HEK293 (cell line): ENCODE measurements around the gene SERTAD4.

Experiments used
- GLI4 ChIP-seq: fragments of 450-650 bp; formaldehyde crosslinking; IDR thresholded peaks from 2 replicates; pipeline ENCODE4 v1.5.1; 2016; ENCODE audit warnings: missing biosample characterization, missing genetic modification characterization
- GLIS1 ChIP-seq: fragments of 450-650 bp; formaldehyde crosslinking; IDR thresholded peaks from 2 replicates; pipeline ENCODE4 v1.5.1; 2016; ENCODE audit warnings: missing biosample characterization, missing genetic modification characterization
- KLF9 ChIP-seq: fragments of 450-650 bp; formaldehyde crosslinking; IDR thresholded peaks from 2 replicates; pipeline ENCODE4 v1.5.1; 2016; ENCODE audit warnings: missing biosample characterization, missing genetic modification characterization, low read depth
- MEIS1 ChIP-seq: sonication (generic); formaldehyde crosslinking; IDR thresholded peaks from 2 replicates; pipeline ENCODE4 v1.8.1; 2022; ENCODE audit warnings: missing genetic modification reagents, mild to moderate bottlenecking, borderline replicate concordance
- PRDM1 ChIP-seq: fragments of 450-650 bp; formaldehyde crosslinking; IDR thresholded peaks from 2 replicates; pipeline ENCODE4; 2016; ENCODE audit warnings: missing biosample characterization, missing genetic modification characterization
- PRDM6 ChIP-seq: fragments of 450-650 bp; formaldehyde crosslinking; IDR thresholded peaks from 2 replicates; pipeline ENCODE4 v1.5.1; 2017; ENCODE audit warnings: missing biosample characterization, missing genetic modification characterization
- RBAK ChIP-seq: fragments of 450-650 bp; formaldehyde crosslinking; IDR thresholded peaks from 2 replicates; pipeline ENCODE4 v1.5.1; 2016; ENCODE audit warnings: missing biosample characterization, missing genetic modification characterization
- SP2 ChIP-seq: fragments of 450-650 bp; formaldehyde crosslinking; IDR thresholded peaks from 2 replicates; pipeline ENCODE4 v1.5.1; 2016; ENCODE audit warnings: missing biosample characterization, missing genetic modification characterization
- TRIM28 ChIP-seq: IDR thresholded peaks from 2 replicates; pipeline ENCODE4 v1.6.1; 2011; ENCODE audit warnings: low read length, control low read depth, borderline replicate concordance
- YY2 ChIP-seq: fragments of 450-650 bp; formaldehyde crosslinking; IDR thresholded peaks from 2 replicates; pipeline ENCODE4 v1.5.1; 2016; ENCODE audit warnings: missing biosample characterization, missing genetic modification characterization
- ZBTB11 ChIP-seq: fragments of 450-650 bp; formaldehyde crosslinking; conservative IDR thresholded peaks from 2 replicates; pipeline ENCODE4 v1.5.1; 2016; ENCODE audit warnings: low read depth, missing biosample characterization, missing genetic modification characterization
- ZBTB26 ChIP-seq: fragments of 450-650 bp; formaldehyde crosslinking; optimal IDR thresholded peaks from 2 replicates; pipeline ENCODE3; 2016; ENCODE audit warnings: missing biosample characterization, mild to moderate bottlenecking, missing genetic modification characterization
- ZFP3 ChIP-seq: fragments of 450-650 bp; formaldehyde crosslinking; IDR thresholded peaks from 2 replicates; pipeline ENCODE4 v1.5.1; 2016; ENCODE audit warnings: low read depth, missing biosample characterization, missing genetic modification characterization
- ZFP37 ChIP-seq: fragments of 450-650 bp; formaldehyde crosslinking; IDR thresholded peaks from 2 replicates; pipeline ENCODE4 v1.5.1; 2016; ENCODE audit warnings: missing biosample characterization, missing genetic modification characterization
- ZNF140 ChIP-seq: fragments of 450-650 bp; formaldehyde crosslinking; IDR thresholded peaks from 2 replicates; pipeline ENCODE4 v1.5.1; 2016; ENCODE audit warnings: missing biosample characterization, missing genetic modification characterization
- ZNF148 ChIP-seq: fragments of 450-650 bp; formaldehyde crosslinking; IDR thresholded peaks from 2 replicates; pipeline ENCODE4 v1.5.0; 2017; ENCODE audit warnings: missing biosample characterization, missing genetic modification characterization, borderline replicate concordance
- ZNF18 ChIP-seq: fragments of 450-650 bp; formaldehyde crosslinking; IDR thresholded peaks from 2 replicates; pipeline ENCODE4 v1.5.1; 2016; ENCODE audit warnings: missing biosample characterization, missing genetic modification characterization
- ZNF223 ChIP-seq: fragments of 450-650 bp; formaldehyde crosslinking; IDR thresholded peaks from 2 replicates; pipeline ENCODE4 v1.5.1; 2016; ENCODE audit warnings: missing biosample characterization, missing genetic modification characterization
- ZNF37A ChIP-seq: fragments of 450-650 bp; IDR thresholded peaks from 2 replicates; pipeline ENCODE4 v1.5.1; 2018; ENCODE audit warnings: missing biosample characterization, missing genetic modification characterization
- ZNF513 ChIP-seq: fragments of 450-650 bp; IDR thresholded peaks from 2 replicates; pipeline ENCODE4 v1.5.1; 2018; ENCODE audit warnings: missing biosample characterization, missing genetic modification characterization
- ZNF561 ChIP-seq: fragments of 450-650 bp; IDR thresholded peaks from 2 replicates; pipeline ENCODE4 v1.5.1; 2018; ENCODE audit warnings: missing biosample characterization, missing genetic modification characterization, borderline replicate concordance
- ZNF580 ChIP-seq: fragments of 450-650 bp; formaldehyde crosslinking; IDR thresholded peaks from 2 replicates; pipeline ENCODE4 v1.5.1; 2016; ENCODE audit warnings: missing biosample characterization, missing genetic modification characterization
- ZNF610 ChIP-seq: fragments of 450-650 bp; formaldehyde crosslinking; IDR thresholded peaks from 2 replicates; pipeline ENCODE4 v1.5.1; 2016; ENCODE audit warnings: missing biosample characterization, missing genetic modification characterization, borderline replicate concordance
- ZNF629 ChIP-seq: fragments of 450-650 bp; formaldehyde crosslinking; IDR thresholded peaks from 2 replicates; pipeline ENCODE4 v1.5.1; 2017; ENCODE audit warnings: missing biosample characterization, missing genetic modification characterization
- ZNF670 ChIP-seq: fragments of 450-650 bp; formaldehyde crosslinking; IDR thresholded peaks from 2 replicates; pipeline ENCODE4 v1.5.1; 2016; ENCODE audit warnings: missing biosample characterization, missing genetic modification characterization, low read depth
- ZNF747 ChIP-seq: fragments of 450-650 bp; formaldehyde crosslinking; IDR thresholded peaks from 2 replicates; pipeline ENCODE4 v1.5.1; 2016; ENCODE audit warnings: missing biosample characterization, missing genetic modification characterization
- ZNF768 ChIP-seq: fragments of 450-650 bp; formaldehyde crosslinking; IDR thresholded peaks from 2 replicates; pipeline ENCODE4 v1.5.1; 2018; ENCODE audit warnings: missing biosample characterization, mild to moderate bottlenecking, missing genetic modification characterization
- ZSCAN23 ChIP-seq: fragments of 450-650 bp; formaldehyde crosslinking; IDR thresholded peaks from 2 replicates; pipeline ENCODE4 v1.5.1; 2016; ENCODE audit warnings: missing biosample characterization, missing genetic modification characterization

Gene SERTAD4

GRCh38 chr1:210233495-210234328 lies 1.1 kb downstream of the SERTAD4 start (continued):
- peak; percentile 66 for TF ChIP-seq SP2 (tag by site-specific recombination)
- TF ChIP-seq ZNF18 (tag by site-specific recombination) = no peak
- no peak for TF ChIP-seq ZNF37A (tag by site-specific recombination)
- no peak for TF ChIP-seq TRIM28
- no peak for TF ChIP-seq ZFP3 (tag by site-specific recombination)
- peak; percentile 72 for TF ChIP-seq ZFP37 (tag by site-specific recombination)
- TF ChIP-seq RBAK (tag by site-specific recombination) = no peak
- no peak for TF ChIP-seq ZNF223
- TF ChIP-seq ZNF629 (tag by site-specific recombination) = peak; percentile 55; the same call in 1 of the 2 replicates
- TF ChIP-seq ZNF747 (tag by site-specific recombination) = no peak
- TF ChIP-seq ZNF561 (tag by site-specific recombination) = 0 out of 2 replicates have a peak, but pooled peaks have one; percentile 19
- TF ChIP-seq PRDM6 (tag by site-specific recombination) = peak; percentile 28; the same call in 1 of the 2 replicates
- TF ChIP-seq KLF9 (tag by site-specific recombination) = peak; percentile 66; the same call in 1 of the 2 replicates
- no peak for TF ChIP-seq MEIS1 (CRISPR knock-in tag)
- TF ChIP-seq ZNF670 (tag by site-specific recombination) = no peak
- TF ChIP-seq ZNF610 (tag by site-specific recombination) = no peak
- TF ChIP-seq ZNF140 = no peak
- no peak for TF ChIP-seq ZNF768 (tag by site-specific recombination)
- peak; percentile 89 for TF ChIP-seq ZBTB26 (tag by site-specific recombination)
- TF ChIP-seq GLI4 (tag by site-specific recombination) = no peak
- no peak; the same call in 1 of the 2 replicates for TF ChIP-seq ZSCAN23
- TF ChIP-seq YY2 (tag by site-specific recombination) = no peak
- TF ChIP-seq ZNF580 = no peak
- no peak for TF ChIP-seq ZNF513 (tag by site-specific recombination)
- TF ChIP-seq ZNF148 (tag by site-specific recombination) = no peak
- peak; percentile 94 for TF ChIP-seq GLIS1 (tag by site-specific recombination)
- TF ChIP-seq PRDM1 (tag by site-specific recombination) = no peak
- TF ChIP-seq ZBTB11 (tag by site-specific recombination) = no peak
